ENCODE data around the gene BIN2. TPM values are rescaled to one million over a fixed set of nuclear protein-coding genes. Genes with fewer than 3 reads are reported as not detected.

BIN2 gene
- total RNA-seq, 2 experiments from 2014 or later = 0.88 to 14.7 TPM

- no TSS peak for BruUV-seq (replicated peaks)
- CTCF ChIA-PET (ENCODE audit: unreplicated experiment) = no interaction called here
These were observed 5.8 kb upstream of the BIN2 start for GRCh38 chr12:51329742-51330141.

GRCh38 chr12:51328587-51328986 is 4.6 kb upstream of the BIN2 start:
- intact Hi-C loops (cut with micrococcal nuclease; ENCODE audit: unreplicated experiment) = no loop called here

More at GRCh38 chr12:51329742-51330141, 5.8 kb upstream of the BIN2 start:
- Histone ChIP-seq H4K20me1 (ENCODE audit: insufficient read depth, low read length) (no peaks in the 10 kb centered on the region), H3K9me3 (ENCODE audit: low read length) (no peaks in the 10 kb centered on the region), H3K4me1 (ENCODE audit: insufficient read depth, low read length, poor library complexity, severe bottlenecking) (peaks cover 27% of the 10 kb centered on the region), H3K79me2 (ENCODE audit: insufficient read depth, low read depth, low read length) (no peaks in the 10 kb centered on the region), H3K27ac (ENCODE audit: low read depth, low read length, poor library complexity, severe bottlenecking) (no peak overlapping the region), H3K9me2 (ENCODE audit: insufficient read depth, low read length) (no peaks in the 10 kb centered on the region), H3K4me3 (ENCODE audit: low read depth, low read length, poor library complexity, severe bottlenecking) (no peak overlapping the region), H2AFZ (ENCODE audit: low read length) (no peak overlapping the region), H3K36me3 (ENCODE audit: insufficient read depth, low read length) (no peaks in the 10 kb centered on the region), H3K4me2 (ENCODE audit: low read length) (no peak overlapping the region)
- DNase-seq (ENCODE audit: low spot score) = no peak
- POLR2A ChIA-PET = interaction anchor here (0.6 to 0.7 kb wide), 3 partner anchors 9 to 273 kb away, joined by 3 to 6 read pairs (median 3); no protein-coding TSS in a partner anchor
- intact Hi-C loops (cut with micrococcal nuclease; ENCODE audit: unreplicated experiment) = no loop called here
- TF ChIP-seq CTCF (conservative IDR thresholded peaks at IDR 0.05; ENCODE audit: low read length) (no peak), EZH2phosphoT487 (IDR thresholded peaks at IDR 0.05; ENCODE audit: borderline replicate concordance, low read depth, low read length) (no peak)

More at GRCh38 chr12:51328587-51328986, 4.6 kb upstream of the BIN2 start:
- H3K27ac ChIP-seq (ENCODE audit: low read depth, low read length, poor library complexity, severe bottlenecking) = no peak overlapping the region
- H3K9me2 ChIP-seq (ENCODE audit: insufficient read depth, low read length) = no peaks in the 10 kb centered on the region
- CTCF ChIA-PET (ENCODE audit: unreplicated experiment) = no interaction called here
- no TSS peak for BruUV-seq (replicated peaks)
- no peak for TF ChIP-seq CTCF (conservative IDR thresholded peaks at IDR 0.05; ENCODE audit: low read length)
- no peak for TF ChIP-seq EZH2phosphoT487 (IDR thresholded peaks at IDR 0.05; ENCODE audit: borderline replicate concordance, low read depth, low read length)
- POLR2A ChIA-PET = no interaction called here
- no peak for DNase-seq (ENCODE audit: low spot score)
- H3K79me2 ChIP-seq (ENCODE audit: insufficient read depth, low read depth, low read length) = no peaks in the 10 kb centered on the region
- peaks cover 37% of the 10 kb centered on the region for H3K4me1 ChIP-seq (ENCODE audit: insufficient read depth, low read length, poor library complexity, severe bottlenecking)
- no peak overlapping the region for H3K4me3 ChIP-seq (ENCODE audit: low read depth, low read length, poor library complexity, severe bottlenecking)
- H3K36me3 ChIP-seq (ENCODE audit: insufficient read depth, low read length) = no peaks in the 10 kb centered on the region
- H2AFZ ChIP-seq (ENCODE audit: low read length) = no peak overlapping the region
- no peak overlapping the region for H3K4me2 ChIP-seq (ENCODE audit: low read length)
- no peaks in the 10 kb centered on the region for H4K20me1 ChIP-seq (ENCODE audit: insufficient read depth, low read length)
- H3K9me3 ChIP-seq (ENCODE audit: low read length) = no peaks in the 10 kb centered on the region
